Kidney tubule cell (primary cell): ENCODE measurements around the gene ZNF345.

Experiments used
- DNase-seq: peaks from one replicate; pipeline ENCODE4 v3.0.0-alpha.2; 2018; ENCODE audit warnings: low spot score

Gene ZNF345

GRCh38 chr19:36916991-36917390 is 66.3 kb downstream of the ZNF345 start:
- DNase-seq: peak; percentile 15

GRCh38 chr19:36918090-36918489 is 67.4 kb downstream of the ZNF345 start:
- no peak for DNase-seq
